Measurements from ENCODE around the gene TRAF2. TPM values are rescaled to one million over a fixed set of nuclear protein-coding genes. Genes with fewer than 3 reads are reported as not detected.
A peak's percentile ranks its signal among the peaks of the same experiment; 100 is the strongest.

The TRAF2 gene
- total and polyA plus RNA-seq, 4 donors = 7.4 to 19.3 (median 10.0) TPM

DNA sequence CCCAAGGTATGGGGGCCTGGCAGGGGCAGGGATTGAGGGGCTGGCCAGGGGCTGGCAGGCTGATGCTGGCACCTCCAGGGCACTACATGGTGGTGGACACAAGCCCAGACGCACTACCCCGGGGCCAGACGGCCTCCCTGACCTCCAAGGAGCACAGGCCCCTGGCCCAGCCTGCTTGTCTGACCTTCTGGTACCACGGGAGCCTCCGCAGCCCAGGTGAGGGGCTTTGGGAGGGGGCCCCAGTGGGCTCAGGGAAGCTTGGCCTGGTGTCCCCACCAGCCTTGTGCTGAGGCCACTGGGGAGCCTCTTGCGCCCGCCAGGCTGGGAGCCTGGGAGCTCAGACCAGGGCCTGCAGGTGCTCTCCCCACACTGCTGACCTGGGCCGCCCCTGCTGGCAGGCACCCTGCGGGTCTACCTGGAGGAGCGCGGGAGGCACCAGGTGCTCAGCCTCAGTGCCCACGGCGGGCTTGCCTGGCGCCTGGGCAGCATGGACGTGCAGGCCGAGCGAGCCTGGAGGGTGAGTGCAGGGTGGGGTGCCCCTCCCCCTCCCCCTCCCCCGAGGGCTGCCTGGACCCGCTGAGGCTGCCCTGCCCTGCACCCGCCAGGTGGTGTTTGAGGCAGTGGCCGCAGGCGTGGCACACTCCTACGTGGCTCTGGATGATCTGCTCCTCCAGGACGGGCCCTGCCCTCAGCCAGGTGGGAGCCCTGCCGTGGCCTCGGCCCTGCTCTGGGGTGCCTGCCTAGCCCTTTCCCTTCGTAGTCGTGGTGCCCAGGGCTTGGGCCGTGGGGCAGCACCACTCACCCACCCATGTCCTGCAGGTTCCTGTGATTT lies 28.5 kb upstream of the TRAF2 start:
- DNase-seq (ENCODE audit: low read depth in 4 of 6, low spot score in 6 of 6) = peak in 1 of 6 donors; percentile 2
- peaks cover 100% of the 10 kb centered on the region for H3K36me3 ChIP-seq (ENCODE audit: control insufficient read depth, insufficient read depth, low read length)
- H3K4me1 ChIP-seq (ENCODE audit: control insufficient read depth, insufficient read depth, low read length) = peaks cover 14% of the 10 kb centered on the region
- H3K4me3 ChIP-seq (ENCODE audit: low read depth, low read length) = no peak overlapping the region
- no peaks in the 10 kb centered on the region for H3K27me3 ChIP-seq (ENCODE audit: control insufficient read depth, insufficient read depth, low read length)
- no peak overlapping the region for H3K27ac ChIP-seq (ENCODE audit: low read depth, low read length)
- WGBS (ENCODE audit: insufficient coverage) = 80% methylated on average over 22 of the region's 29 CpGs
- H3K9me3 ChIP-seq (ENCODE audit: control insufficient read depth, insufficient read depth, low read length) = no peaks in the 10 kb centered on the region

DNA sequence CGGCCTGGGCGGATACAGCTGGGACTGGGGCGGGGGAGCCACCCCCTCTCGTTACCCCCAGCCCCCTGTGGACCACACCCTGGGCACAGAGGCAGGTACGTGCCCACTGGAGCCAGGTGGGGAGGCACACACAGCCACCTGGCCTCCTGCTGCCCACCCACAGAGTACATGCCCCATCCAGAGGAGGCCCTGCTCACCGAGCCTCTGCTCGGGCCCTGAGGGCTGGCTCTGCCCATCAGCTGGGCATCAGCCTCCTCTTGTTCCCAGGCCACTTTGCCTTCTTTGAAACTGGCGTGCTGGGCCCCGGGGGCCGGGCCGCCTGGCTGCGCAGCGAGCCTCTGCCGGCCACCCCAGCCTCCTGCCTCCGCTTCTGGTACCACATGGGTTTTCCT lies 27.9 kb upstream of the TRAF2 start:
- peaks cover 14% of the 10 kb centered on the region for H3K4me1 ChIP-seq (ENCODE audit: control insufficient read depth, insufficient read depth, low read length)
- H3K36me3 ChIP-seq (ENCODE audit: control insufficient read depth, insufficient read depth, low read length) = peaks cover 100% of the 10 kb centered on the region
- H3K27ac ChIP-seq (ENCODE audit: low read depth, low read length) = no peak overlapping the region
- no peaks in the 10 kb centered on the region for H3K9me3 ChIP-seq (ENCODE audit: control insufficient read depth, insufficient read depth, low read length)
- WGBS (ENCODE audit: insufficient coverage) = 88% methylated on average over 15 of the region's 15 CpGs
- H3K27me3 ChIP-seq (ENCODE audit: control insufficient read depth, insufficient read depth, low read length) = no peaks in the 10 kb centered on the region
- no peak for DNase-seq (ENCODE audit: low read depth in 4 of 6, low spot score in 6 of 6)
- H3K4me3 ChIP-seq (ENCODE audit: low read depth, low read length) = no peak overlapping the region

DNA sequence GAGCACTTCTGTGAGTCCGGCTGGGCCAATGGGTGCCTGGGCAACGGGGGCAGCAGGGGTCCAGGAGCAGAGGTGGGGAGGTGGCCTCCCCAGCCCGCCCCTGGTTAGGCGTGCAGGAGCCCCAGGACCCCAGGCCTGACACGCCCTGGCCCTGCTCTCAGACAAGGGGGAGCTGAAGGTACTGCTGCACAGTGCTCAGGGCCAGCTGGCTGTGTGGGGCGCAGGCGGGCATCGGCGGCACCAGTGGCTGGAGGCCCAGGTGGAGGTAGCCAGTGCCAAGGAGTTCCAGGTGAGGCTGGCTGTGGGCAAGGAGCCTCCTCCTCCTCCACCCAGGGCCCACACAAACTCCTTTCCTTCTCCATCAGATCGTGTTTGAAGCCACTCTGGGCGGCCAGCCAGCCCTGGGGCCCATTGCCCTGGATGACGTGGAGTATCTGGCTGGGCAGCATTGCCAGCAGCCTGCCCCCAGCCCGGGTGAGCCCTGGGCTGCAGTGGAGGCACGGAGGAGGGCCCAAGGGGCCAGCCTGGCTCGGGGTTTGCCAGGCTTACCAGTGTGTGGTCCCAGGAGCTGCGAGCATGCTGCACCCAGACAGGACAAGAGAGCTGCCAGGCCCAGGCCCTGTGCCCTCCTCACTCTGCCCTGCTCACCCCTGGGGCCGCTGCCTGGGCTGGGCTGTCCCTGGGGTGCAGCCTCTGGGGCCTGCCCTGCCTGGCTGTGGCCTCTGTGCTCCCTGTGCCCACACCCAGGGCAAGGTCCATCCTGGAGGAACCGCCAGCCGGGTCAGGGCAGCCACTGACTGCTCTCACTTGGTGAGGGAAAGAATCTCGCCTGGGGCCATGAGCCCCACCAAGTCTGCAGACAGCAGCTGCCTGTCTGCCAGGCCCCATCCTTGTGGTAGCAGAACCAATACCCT lies 27.2 kb upstream of the TRAF2 start:
- DNase-seq (ENCODE audit: low read depth in 4 of 6, low spot score in 6 of 6) = peak in 2 of 6 donors; percentile 12 to 70
- 71% methylated on average over 16 of the region's 20 CpGs for WGBS (ENCODE audit: insufficient coverage)
- Histone ChIP-seq H3K9me3 (ENCODE audit: control insufficient read depth, insufficient read depth, low read length) (no peaks in the 10 kb centered on the region), H3K4me3 (ENCODE audit: low read depth, low read length) (no peak overlapping the region), H3K27me3 (ENCODE audit: control insufficient read depth, insufficient read depth, low read length) (no peaks in the 10 kb centered on the region), H3K36me3 (ENCODE audit: control insufficient read depth, insufficient read depth, low read length) (peaks cover 98% of the 10 kb centered on the region), H3K27ac (ENCODE audit: low read depth, low read length) (no peak overlapping the region), H3K4me1 (ENCODE audit: control insufficient read depth, insufficient read depth, low read length) (peaks cover 14% of the 10 kb centered on the region)

DNA sequence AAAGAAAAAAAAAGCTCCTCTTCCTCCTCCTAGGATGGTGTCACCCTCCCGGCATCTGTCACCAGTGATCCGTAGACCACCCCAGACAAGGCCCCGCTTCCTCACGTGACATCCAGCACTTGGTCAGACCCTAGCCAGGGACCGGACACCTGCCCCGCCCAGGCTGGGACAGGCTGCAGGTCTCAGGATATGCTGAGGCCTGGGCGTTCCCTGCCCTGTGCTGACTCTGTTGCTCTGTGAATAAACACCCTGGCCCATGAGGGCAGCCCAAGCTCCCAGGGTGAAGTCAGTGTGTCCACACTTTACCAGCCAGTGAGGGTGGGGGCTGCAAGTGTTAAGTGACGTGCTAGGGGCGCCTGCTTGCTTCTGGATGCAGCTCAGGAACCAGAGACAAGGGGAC lies 25.8 kb upstream of the TRAF2 start:
- 85% methylated on average over 9 of the region's 9 CpGs for WGBS (ENCODE audit: insufficient coverage)
- Histone ChIP-seq H3K4me3 (ENCODE audit: low read depth, low read length) (no peak overlapping the region), H3K27ac (ENCODE audit: low read depth, low read length) (no peak overlapping the region), H3K4me1 (ENCODE audit: control insufficient read depth, insufficient read depth, low read length) (peaks cover 25% of the 10 kb centered on the region), H3K9me3 (ENCODE audit: control insufficient read depth, insufficient read depth, low read length) (no peaks in the 10 kb centered on the region), H3K27me3 (ENCODE audit: control insufficient read depth, insufficient read depth, low read length) (no peaks in the 10 kb centered on the region), H3K36me3 (ENCODE audit: control insufficient read depth, insufficient read depth, low read length) (peaks cover 90% of the 10 kb centered on the region)
- DNase-seq (ENCODE audit: low read depth in 4 of 6, low spot score in 6 of 6) = peak in 1 of 6 donors; percentile 0

DNA sequence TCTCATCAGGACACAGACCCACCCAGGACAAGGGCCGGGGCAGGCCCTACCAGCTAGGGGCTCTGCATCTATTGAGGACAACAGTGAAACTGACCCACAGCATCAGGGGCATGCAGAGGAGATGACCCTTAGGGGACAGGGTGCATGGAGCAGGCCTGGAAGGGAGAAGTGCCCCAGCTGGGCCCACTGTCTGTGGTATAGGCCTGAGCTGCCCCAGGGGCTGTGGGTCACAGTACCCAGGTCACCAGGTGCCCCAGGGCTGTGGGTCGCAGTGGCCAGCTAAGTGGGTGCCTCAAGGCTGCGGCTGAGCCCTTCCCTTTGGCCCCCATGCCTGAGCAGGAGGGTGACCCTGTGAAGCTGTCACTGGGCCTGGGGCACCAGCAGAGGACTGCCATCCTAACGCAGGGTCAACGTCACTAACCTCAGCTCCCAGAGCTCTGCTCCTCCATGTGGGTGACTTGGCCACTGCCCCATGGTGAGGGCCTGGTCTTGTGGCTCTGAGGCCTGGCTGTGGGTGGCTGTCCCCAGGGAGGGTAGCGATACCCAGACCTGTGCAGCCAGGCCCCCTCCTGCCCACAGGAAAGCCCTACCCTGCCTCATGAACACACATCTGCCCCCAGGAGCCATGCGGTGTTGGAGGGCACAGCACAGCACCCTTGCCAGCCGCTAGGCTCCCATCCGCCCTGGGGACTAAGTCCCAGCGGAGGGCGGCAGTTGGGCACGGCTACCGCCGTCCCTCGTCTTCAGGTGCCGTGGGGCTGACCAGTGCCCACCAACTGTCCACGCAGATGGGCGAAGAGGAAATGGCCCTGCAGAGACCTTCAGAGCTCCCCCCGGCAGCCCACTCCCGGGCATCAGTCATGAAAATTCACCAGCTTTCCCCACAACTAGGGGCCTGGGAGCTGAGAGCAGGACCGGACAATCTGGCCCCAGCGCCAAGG lies 25.1 kb upstream of the TRAF2 start:
- H3K9me3 ChIP-seq (ENCODE audit: control insufficient read depth, insufficient read depth, low read length) = no peaks in the 10 kb centered on the region
- no peak overlapping the region for H3K27ac ChIP-seq (ENCODE audit: low read depth, low read length)
- peak in 1 of 6 donors; percentile 1 for DNase-seq (ENCODE audit: low read depth in 4 of 6, low spot score in 6 of 6)
- WGBS (ENCODE audit: insufficient coverage) = 96% methylated on average over 21 of the region's 22 CpGs
- no peaks in the 10 kb centered on the region for H3K27me3 ChIP-seq (ENCODE audit: control insufficient read depth, insufficient read depth, low read length)
- H3K36me3 ChIP-seq (ENCODE audit: control insufficient read depth, insufficient read depth, low read length) = peaks cover 83% of the 10 kb centered on the region
- no peak overlapping the region for H3K4me3 ChIP-seq (ENCODE audit: low read depth, low read length)
- peaks cover 26% of the 10 kb centered on the region for H3K4me1 ChIP-seq (ENCODE audit: control insufficient read depth, insufficient read depth, low read length)

DNA sequence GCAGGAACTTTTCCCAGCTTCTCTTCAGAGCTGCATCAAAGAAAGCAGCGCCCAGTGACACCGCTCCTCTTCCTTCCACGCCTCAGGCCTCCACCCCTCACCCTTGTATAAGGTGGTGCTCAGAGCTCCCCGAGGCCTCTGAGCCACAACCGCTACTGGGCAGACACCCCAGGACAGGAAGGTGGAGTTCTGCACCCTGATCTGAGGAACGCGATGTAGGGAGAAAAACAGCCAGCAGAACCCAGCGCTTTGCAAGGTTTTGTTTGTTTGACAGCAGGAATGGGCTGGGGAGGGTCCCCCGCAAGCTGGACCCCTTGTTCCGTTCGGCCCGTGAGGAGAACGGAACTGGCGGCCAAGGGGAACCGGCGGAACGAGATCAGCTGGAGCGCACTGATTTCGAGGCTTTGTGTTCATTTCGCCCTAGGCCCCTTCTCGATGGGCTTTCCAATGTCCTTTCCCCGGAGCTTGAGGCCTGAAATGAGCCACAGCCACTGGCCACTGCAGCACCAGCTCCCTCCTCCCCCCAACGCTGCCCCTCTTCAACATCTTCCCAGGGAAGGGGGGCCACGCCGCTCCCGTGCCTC lies 24.4 kb upstream of the TRAF2 start:
- H3K36me3 ChIP-seq (ENCODE audit: control insufficient read depth, insufficient read depth, low read length) = peaks cover 76% of the 10 kb centered on the region

DNA sequence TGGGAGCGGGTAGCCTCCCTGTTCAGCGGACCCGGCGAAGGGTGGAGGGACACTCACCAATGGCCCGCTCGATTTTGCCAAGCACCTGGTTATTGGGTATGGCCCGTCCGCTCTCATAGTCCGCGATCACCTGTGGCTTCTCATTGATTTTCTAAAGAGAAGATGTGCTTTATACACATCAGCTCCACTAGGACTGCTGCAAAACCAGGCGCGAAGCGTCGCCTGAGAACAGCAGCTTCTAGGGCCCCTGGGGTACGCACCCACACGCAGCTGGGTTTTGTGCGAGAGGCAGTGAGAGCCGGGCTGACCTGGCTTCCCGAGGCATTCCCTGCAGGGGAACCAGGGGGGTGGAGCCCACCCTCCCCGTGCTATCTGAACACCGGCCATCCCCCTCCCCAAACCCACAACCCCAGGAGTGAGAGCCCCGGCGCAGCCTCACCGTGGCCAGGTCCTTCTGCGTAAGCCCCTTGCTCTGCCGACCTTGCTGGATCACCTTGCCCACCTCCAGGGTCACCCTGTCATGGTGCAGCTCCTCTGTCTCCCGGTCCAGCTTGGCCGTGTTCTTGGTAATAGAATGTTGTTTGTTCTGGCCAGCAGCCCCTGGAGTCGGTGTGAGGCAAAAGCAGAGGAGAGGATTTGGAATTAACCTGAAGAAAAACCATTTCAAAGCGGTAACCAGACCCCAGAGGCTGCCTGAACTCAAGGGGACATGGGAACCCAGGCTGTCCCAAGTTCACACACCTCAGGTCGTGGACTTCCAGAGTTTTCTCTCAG lies 23.3 kb upstream of the TRAF2 start:
- Histone ChIP-seq H3K27me3 (ENCODE audit: control insufficient read depth, insufficient read depth, low read length) (no peaks in the 10 kb centered on the region), H3K27ac (ENCODE audit: low read depth, low read length) (no peak overlapping the region), H3K4me1 (ENCODE audit: control insufficient read depth, insufficient read depth, low read length) (peaks cover 36% of the 10 kb centered on the region), H3K36me3 (ENCODE audit: control insufficient read depth, insufficient read depth, low read length) (peaks cover 68% of the 10 kb centered on the region), H3K9me3 (ENCODE audit: control insufficient read depth, insufficient read depth, low read length) (no peaks in the 10 kb centered on the region), H3K4me3 (ENCODE audit: low read depth, low read length) (no peak overlapping the region)
- WGBS (ENCODE audit: insufficient coverage) = 92% methylated on average over 25 of the region's 31 CpGs
- DNase-seq (ENCODE audit: low read depth in 4 of 6, low spot score in 6 of 6) = no peak

More for the DNA sequence above, 24.4 kb upstream of the TRAF2 start:
- no peak overlapping the region for H3K4me3 ChIP-seq (ENCODE audit: low read depth, low read length)
- H3K9me3 ChIP-seq (ENCODE audit: control insufficient read depth, insufficient read depth, low read length) = no peaks in the 10 kb centered on the region
- WGBS (ENCODE audit: insufficient coverage) = 85% methylated on average over 24 of the region's 26 CpGs
- DNase-seq (ENCODE audit: low read depth in 4 of 6, low spot score in 6 of 6) = no peak
- H3K27ac ChIP-seq (ENCODE audit: low read depth, low read length) = no peak overlapping the region
- no peaks in the 10 kb centered on the region for H3K27me3 ChIP-seq (ENCODE audit: control insufficient read depth, insufficient read depth, low read length)
- peaks cover 30% of the 10 kb centered on the region for H3K4me1 ChIP-seq (ENCODE audit: control insufficient read depth, insufficient read depth, low read length)

DNA sequence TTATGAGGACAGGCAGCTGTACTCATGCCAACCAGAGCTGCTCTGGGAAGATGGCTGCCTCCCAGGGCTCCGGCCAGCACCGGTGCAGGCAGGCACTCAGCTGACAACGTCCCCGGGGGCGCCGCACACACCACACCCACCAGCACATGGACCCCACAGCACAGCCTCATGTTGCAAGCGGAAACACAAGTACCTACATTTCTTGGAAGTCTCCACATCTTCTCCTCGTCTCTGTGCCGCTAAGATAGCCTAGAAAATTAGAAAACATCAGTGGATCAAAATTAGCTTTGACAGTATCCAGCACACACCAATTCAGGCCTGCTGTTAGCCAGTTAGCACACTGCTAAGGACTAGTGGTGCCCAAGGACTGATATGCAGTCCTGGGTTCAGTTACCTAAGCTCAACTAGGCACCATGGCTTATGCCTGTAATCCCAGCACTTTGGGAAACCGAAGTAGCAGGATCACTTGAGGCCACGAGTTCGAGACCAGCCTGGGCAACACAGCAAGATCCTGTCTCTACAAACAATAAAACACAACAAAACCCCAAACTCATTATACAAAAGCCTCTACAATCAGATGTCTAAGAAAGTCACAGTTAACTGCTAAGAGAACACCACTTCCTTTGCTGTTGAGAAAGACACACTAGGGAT lies 22.6 kb upstream of the TRAF2 start:
- Histone ChIP-seq H3K4me3 (ENCODE audit: low read depth, low read length) (no peak overlapping the region), H3K27me3 (ENCODE audit: control insufficient read depth, insufficient read depth, low read length) (no peaks in the 10 kb centered on the region), H3K36me3 (ENCODE audit: control insufficient read depth, insufficient read depth, low read length) (peaks cover 61% of the 10 kb centered on the region), H3K27ac (ENCODE audit: low read depth, low read length) (no peak overlapping the region), H3K9me3 (ENCODE audit: control insufficient read depth, insufficient read depth, low read length) (no peaks in the 10 kb centered on the region), H3K4me1 (ENCODE audit: control insufficient read depth, insufficient read depth, low read length) (peaks cover 35% of the 10 kb centered on the region)
- DNase-seq (ENCODE audit: low read depth in 4 of 6, low spot score in 6 of 6) = no peak
- 95% methylated on average over 10 of the region's 12 CpGs for WGBS (ENCODE audit: insufficient coverage)
